CD4-positive, alpha-beta T cell treated with Interferon gamma for 1 hour (primary cell): Measurements from ENCODE around the gene LAMB4.

ENCODE experiments used
- DNase-seq: peaks from one replicate; pipeline ENCODE4 v3.0.0-alpha.2; 2020

Gene LAMB4

GRCh38 chr7:108010377-108010776, 119.8 kb downstream of the LAMB4 start:
- no peak for DNase-seq

DNA sequence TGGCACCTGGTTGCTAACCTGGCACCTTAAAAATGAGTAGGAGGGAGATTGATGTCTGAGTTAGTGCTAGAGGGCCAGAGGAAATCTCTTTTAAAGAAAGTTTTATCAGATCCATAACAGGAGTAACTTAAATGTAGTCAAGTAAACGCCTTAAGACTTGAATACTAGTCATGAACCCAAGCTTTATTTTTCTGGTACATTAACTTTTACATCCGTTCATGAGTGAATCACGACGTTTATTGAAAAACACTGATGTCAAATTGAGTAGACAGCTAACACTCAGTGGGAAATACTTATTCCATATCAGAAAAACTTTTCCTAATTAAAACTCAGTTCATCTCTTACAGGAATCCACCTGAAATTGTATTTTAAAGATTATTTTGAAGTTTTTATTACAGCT, 120.3 kb downstream of the LAMB4 start:
- DNase-seq, result no peak

- no peak for DNase-seq
Observed at GRCh38 chr7:108008827-108009226, 121.3 kb downstream of the LAMB4 start.

DNA sequence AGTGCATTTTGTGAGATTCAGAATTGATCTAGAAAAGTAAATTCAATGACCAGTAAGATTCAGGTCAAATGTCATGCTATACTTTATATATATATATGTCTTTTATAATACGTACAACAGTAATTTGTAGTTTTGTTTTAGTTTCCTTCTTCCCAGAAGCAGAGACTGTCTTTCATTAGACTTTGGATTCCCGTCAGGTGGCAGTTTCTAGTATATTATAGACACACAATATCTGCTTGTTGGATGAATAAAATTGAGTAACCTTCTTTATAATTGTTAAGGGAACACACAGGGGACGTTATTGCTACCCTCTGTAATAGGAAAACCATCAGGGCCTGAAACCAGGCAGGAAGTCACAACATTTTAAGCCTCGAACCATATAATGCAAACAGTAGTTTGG, 121.9 kb downstream of the LAMB4 start:
- DNase-seq, result no peak

DNA sequence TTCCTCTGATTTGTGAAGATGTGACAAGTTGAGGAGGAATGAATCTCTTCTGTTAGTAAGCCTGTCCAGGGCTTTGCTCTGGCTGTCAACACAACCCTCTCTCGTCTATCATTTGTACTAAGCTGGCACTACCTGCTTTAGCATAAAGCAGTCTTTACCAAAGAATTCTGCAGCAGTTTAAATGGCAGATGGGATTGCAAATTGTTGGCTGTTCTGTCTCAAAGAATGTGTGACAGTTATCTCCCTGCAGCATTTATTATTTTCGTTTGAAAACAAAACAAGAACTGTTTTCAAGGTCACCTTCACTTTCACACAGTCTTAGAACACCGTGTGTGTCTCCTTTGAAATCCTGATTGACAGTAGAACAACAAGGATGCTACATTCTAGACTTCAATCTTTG, 122.4 kb downstream of the LAMB4 start:
- no peak for DNase-seq

- no peak for DNase-seq
Observed at GRCh38 chr7:108007261-108007660, 122.9 kb downstream of the LAMB4 start.

GRCh38 chr7:108004220-108005142, 125.7 kb downstream of the LAMB4 start:
- DNase-seq, result no peak

DNA sequence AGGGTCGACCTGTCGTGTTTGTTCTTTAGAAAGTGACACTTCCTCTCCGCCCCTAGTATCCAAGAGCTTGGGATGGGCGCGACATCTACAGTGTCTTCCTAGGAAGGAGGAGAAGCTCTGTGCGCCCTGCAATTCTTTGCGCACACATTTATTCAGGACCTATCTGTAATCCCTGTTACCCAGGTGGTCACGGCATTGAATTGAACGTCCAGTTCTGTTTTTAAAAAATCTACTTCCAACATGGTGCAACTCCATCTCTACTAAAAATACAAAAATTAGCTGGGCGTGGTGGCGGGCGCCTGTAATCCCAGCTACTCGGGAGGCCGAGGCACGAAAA, 126.6 kb downstream of the LAMB4 start:
- no peak for DNase-seq

- no peak for DNase-seq
Observed at GRCh38 chr7:108002726-108003598, 127.2 kb downstream of the LAMB4 start, which contains the start of gene LAMB1. Gene LAMB1 (minus strand): TSS chr7:108003161. CDS start chr7:108002885, 276 bp downstream.

- no peak for DNase-seq
Observed at GRCh38 chr7:108001764-108002725, 128.1 kb downstream of the LAMB4 start.

- DNase-seq, result no peak
Observed at GRCh38 chr7:108000875-108001763, 129.0 kb downstream of the LAMB4 start.

- no peak for DNase-seq
Observed at GRCh38 chr7:107999779-108000560, 130.2 kb downstream of the LAMB4 start.

GRCh38 chr7:107998660-107999480, 131.3 kb downstream of the LAMB4 start:
- DNase-seq, result no peak

- DNase-seq, result no peak
Observed at GRCh38 chr7:107998150-107998549, 132.0 kb downstream of the LAMB4 start.

- DNase-seq, result no peak
Observed at GRCh38 chr7:107996072-107996882, 133.9 kb downstream of the LAMB4 start.

- DNase-seq, result no peak
Observed at GRCh38 chr7:107995184-107996071, 134.7 kb downstream of the LAMB4 start.

DNA sequence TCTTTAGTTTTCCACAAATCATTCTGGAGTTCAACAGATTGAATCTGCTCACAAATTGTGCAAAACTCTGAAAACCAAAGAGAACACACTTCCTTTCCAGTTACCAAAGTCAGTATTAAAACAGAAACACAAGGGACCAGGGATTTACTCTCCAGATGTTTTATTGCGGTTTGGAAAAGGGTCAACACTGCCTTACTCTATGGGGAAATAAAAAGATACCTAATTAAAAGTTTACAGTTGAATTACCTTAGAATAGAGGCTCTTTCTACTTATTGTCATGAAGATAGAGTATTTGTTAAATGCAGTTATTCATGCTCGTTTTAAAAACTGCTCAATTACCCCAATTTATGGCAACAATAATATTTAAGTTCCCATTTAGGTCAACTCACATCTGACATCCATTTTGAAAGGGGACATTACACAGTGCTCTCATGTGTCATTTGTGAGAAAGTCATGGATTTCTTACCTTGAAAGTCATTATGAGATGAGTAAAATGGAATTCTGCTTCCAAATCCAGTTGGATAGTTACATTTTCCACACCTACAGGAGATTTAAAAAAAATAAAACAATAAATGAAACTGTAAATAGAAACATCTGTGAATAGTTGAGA, 135.6 kb downstream of the LAMB4 start:
- no peak for DNase-seq
